Measurements from ENCODE around the gene FCSK.
"Not testable (repeated sequence)": the region's sequence is repeated elsewhere in the genome, so short reads cannot be mapped to it uniquely, and the experiment has no call there.

The FCSK gene

GRCh38 chr16:70454222-70455034 lies at the start of gene FCSK:
Gene FCSK (plus strand): TSS chr16:70454595. CDS start chr16:70463191, 8,596 bp downstream.
- peak; percentile 78 for DNase-seq (ENCODE audit: low spot score)

DNA sequence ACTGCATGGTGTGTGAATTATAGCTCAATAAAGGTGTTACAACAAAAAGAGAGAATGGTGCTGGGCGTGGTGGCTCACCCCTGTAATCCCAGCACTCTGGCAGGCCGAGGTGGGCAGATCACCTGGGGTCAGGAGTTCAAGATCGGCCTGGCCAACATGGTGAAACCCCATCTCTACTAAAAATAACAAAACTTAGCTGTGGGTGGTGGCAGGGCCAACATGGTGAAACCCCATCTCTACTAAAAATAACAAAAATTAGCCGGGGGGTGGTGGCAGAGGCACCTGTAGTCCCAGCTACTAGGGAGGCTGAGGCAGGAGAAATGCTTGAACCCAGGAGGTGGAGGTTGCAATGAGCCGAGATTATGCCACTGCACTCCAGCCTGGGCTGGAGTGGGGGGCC lies 48.3 kb upstream of the FCSK start:
- not testable (repeated sequence) for DNase-seq (ENCODE audit: low spot score)

DNA sequence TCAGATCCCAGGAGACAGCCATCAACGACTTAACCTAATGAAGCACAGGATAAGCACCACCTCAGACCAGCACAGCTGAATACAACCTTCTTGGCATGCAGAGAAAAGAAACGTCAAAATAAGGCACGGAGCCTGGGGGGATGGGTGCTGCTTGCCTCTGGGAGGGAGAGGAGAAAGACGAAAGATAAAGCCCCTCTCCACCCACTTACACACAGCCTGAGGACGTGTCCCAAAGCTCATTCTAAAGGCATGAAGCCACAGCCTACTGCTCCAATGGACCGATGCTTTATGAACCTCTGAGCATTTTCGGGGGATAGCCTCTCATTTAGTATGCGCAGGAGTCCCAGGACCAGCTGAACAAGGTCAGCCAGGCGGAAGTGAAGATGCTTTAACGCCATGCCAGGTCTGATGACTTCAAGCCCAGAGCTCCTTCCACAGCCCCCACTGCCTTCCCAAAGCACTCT lies 46.6 kb upstream of the FCSK start:
- DNase-seq (ENCODE audit: low spot score): no peak

GRCh38 chr16:70410734-70411133 lies 43.7 kb upstream of the FCSK start:
- DNase-seq (ENCODE audit: low spot score): no peak

GRCh38 chr16:70412385-70412784 lies 42.0 kb upstream of the FCSK start:
- no peak for DNase-seq (ENCODE audit: low spot score)

- not testable (repeated sequence) for DNase-seq (ENCODE audit: low spot score)
Measured at GRCh38 chr16:70413572-70413971, 40.8 kb upstream of the FCSK start.

- peak; percentile 72 for DNase-seq (ENCODE audit: low spot score)
Measured at GRCh38 chr16:70416748-70417616, 37.4 kb upstream of the FCSK start.

GRCh38 chr16:70417661-70418060 lies 36.7 kb upstream of the FCSK start:
- DNase-seq (ENCODE audit: low spot score): no peak

DNA sequence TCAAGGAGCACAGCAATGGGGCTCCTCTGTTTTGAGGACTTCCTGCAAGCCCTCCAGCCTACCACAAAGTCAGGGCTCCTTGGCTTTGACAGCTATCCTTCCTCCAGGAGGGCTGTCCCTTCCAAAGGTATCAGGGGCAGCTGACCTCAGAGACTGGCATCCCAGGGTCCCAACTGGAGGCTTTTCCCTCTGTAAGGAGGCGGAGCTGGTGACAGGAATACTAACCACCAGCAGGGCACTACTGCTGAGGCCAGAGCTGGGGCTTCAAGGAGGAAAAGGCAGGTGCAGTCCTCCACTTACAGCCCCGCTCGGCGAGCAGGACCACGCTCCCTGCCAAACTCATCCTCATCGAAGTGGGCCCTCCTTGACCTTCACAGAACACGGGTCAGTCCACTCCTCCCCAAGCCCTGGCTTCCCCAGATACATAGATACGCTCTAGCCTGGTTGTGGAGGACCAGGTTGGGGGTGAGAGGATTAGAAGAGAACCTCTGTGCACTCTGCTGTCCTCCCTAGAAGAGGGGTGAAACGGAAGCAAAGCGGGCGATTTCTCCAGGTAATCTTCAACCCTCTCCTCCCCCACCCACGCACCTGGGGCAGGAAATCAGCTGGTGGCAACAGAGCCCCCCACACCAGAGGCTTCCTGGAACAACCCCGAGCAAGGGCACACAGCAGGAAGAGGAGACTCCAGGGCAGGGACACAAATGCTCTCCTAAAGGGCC lies 36.0 kb upstream of the FCSK start:
- no peak for DNase-seq (ENCODE audit: low spot score)

DNA sequence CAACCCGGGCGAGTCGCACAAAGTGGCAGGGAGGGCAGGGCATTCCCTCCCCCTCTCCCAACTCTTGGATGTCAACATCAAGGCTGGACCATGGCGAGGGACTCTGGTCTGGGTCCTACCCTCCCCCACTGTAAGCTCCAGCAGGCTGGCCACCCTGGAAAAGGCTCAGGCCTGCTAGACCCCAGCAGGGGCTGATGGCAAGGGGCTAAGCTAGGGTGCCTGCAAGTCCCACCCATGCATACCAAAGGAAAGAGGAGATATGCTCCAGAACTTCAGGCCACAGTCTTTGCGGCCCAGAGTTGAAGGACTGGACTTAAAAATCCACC lies 35.4 kb upstream of the FCSK start:
- DNase-seq (ENCODE audit: low spot score): no peak

DNA sequence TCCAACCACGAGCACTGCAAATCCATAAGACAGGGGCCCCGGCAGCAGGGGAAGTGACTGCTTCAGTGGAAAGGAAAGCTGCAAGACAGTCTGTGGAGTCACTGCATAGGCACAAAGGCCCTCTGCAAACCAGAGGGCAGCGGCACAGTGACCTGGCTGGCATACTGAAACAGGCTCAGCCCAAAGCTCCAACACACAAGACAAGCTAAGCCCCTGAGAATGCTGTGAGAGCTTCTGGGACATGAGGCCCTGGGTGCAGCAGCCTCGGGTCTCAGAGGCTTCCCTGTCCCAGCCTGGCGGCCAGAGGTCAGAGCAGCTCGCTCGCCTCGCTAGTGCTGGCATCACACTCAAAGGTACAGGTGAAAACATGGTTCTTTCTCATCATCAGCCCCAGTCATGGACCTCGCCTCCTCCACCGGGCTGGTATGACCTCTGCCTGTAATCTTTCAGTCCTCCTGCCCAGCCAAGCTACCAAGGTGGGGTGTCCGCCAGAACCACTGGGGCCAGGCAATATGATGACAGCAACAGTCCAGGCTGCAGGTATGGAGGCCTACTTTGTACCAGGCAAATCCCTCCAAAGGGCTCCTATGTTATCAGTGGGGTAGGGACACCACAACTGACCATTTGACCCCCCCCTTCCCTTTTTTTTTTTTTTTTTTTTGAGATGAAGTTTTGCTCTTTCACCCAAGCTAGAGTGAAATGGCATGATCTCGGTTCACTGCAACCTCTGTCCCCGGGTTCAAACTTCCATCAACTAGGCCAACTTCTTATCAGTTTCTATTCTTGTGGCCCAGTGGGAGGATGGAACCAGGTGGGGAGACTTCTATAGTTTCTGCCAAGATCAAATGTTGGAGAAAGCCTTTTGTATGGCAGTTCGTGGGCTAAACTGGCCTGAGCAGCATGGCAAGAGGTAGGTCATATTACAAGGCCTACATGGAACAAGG lies 34.7 kb upstream of the FCSK start:
- DNase-seq (ENCODE audit: low spot score): no peak

GRCh38 chr16:70421014-70421413 lies 33.4 kb upstream of the FCSK start:
- DNase-seq (ENCODE audit: low spot score): no peak

DNA sequence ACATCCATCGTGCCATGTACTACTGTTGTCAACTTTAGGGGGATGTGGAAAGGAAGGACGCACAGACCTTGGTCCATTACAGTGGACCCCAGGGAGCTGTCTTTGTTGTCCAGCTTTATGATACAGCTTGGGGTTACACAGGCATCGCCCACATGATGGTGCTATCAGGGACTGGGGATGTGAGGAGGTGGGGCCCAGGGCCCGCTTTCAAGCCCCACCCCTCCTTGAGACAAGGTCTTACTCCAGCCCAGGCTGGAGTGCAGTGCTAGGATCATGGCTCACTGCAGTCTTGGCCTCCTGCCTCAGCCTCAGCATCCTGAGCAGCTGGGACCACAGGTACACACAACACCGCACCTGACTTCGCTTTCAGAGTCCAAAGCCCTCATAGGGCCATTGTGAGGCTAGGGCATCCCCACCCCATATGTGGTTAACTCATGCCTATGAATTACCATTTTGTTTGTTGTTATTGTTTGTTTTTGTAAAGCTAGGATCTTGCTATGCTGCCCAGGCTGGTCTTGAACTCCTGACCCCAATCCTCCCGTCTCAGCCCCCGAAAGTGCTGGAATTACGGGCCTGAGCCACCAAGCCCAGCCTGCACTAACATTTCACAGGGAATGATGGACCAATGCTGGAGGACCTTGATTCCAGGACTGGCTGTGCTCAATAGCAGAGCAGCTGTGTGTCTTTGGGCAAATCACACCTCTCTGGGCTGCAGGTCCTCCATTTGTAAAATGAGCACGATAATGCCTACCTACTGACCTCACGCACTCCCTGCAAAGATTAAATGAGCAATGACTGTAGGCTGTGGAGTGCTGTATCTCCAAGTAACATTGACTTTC lies 32.7 kb upstream of the FCSK start:
- DNase-seq (ENCODE audit: low spot score): no peak

GRCh38 chr16:70422543-70422942 lies 31.9 kb upstream of the FCSK start:
- DNase-seq (ENCODE audit: low spot score): no peak

DNA sequence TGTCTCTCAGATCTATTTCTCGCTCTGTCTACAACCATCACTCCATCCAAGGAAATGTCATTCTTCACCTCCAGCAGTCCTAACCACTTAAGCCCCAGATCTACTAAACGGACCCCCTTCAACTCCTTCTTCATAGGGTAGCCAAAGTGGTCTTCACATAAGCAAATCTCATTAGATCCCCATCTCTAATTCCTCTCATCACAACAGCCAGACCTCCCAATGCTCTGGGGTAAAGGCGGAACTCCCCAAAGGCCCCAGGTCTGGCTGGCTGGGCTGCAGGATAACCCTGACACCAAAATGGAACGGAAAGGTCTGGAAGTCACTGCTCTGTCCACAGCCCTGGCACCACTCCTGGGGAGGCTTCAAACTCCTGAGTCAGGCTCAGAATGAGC lies 26.6 kb upstream of the FCSK start:
- DNase-seq (ENCODE audit: low spot score): no peak

DNA sequence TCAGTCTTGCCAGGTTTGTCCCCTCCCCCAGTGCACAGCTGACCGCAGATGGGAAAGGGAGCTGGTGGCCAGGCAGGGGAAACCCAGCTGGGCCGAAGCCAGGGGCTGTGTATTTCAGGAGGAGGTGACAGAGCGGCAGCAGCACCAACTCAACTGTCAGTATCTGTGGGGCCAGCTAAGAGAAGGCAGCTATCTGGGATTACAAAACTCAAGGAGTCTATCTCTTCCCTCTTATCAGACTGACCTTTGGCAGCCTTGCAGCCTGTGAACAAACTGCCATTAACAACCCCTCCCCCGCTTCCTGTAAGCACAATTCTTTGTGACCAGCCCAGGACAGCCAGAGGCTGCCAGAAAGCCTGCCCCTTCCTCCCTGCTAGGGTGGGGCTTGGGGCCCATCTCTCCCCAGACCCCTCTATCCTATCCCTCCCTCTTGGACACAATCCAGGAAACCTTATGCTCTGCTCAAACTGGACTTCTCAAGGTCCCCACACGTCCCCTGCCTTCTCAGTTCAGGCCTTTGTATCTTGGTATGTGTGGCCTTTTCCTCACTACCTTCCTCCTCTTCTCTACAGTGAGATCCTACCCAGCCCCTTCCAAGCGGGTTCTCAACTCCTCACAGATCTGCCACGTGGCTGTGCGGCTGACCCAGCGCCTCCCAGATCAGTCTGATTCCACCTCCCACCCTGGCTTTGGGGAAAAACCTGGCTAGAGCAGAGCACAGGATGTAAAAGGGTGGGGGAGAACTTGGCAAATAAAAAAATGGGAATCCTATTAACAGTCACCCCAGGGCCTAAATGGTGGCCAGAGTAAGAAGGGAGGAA lies 26.0 kb upstream of the FCSK start:
- no peak for DNase-seq (ENCODE audit: low spot score)

- peak; percentile 59 for DNase-seq (ENCODE audit: low spot score)
Measured at GRCh38 chr16:70429888-70430666, 24.3 kb upstream of the FCSK start.

DNA sequence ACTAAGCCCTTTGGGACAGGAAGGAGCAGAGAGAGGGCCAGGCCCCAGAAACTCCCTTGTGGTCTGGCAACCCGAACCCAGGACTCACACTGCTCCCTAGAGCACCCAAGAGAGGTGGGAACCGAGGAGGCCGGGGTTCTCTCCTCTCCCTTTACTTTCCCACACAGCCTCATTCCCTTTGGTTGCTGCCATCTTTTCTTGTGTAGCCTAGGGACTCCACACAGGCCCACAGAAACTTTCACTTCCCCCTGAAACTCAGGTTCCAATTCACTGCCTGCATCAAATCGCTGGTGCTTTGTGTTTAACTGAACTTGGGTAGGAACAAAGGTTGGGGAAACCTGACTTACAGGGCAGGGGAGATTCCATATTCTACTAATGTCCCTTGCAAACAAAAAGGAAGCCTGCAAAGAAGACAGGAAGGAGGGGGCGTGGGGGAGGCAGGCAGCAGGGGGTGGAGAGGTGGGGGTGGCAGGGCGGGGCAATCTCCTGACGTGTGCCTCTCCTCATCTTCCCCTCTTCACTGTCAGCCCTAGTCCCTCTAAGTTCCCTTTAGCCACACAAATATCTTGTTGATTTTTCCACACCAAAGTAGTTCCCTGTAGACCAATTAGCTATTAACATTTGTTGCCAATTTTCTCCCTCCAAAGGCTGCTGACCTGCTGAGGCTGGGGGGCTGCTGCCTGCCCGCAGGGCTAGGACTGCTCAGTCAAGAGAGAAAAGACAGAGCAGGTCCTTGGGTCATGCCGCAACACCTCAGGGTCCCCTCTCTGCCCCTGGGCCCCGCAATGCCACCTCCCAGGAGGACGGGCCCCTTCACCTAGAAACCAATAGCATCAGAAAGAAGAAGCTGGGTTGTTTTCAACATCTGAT lies 23.5 kb upstream of the FCSK start:
- peak; percentile 87 for DNase-seq (ENCODE audit: low spot score)
